HG02970 (cell line): ENCODE measurements around the gene CCR6.
"Not testable (repeated sequence)": the region's sequence is repeated elsewhere in the genome, so short reads cannot be mapped to it uniquely, and the experiment has no call there.

Experiments
- ATAC-seq: cut with Tn5 transposase; IDR thresholded peaks from one replicate; pipeline ENCODE4 v1.9.1; 2021; ENCODE audit warnings: mild to moderate bottlenecking, moderate library complexity, moderate number of reproducible peaks; ENCODE audit not compliant: unreplicated experiment, low FRiP score

CCR6 gene

GRCh38 chr6:167164261-167164660 lies 41.4 kb downstream of the CCR6 start:
- no peak for ATAC-seq

GRCh38 chr6:167165858-167166471 lies 43.1 kb downstream of the CCR6 start:
- ATAC-seq, result no peak

- ATAC-seq, result not testable (repeated sequence)
Measured at GRCh38 chr6:167167699-167168098, 44.8 kb downstream of the CCR6 start.

- not testable (repeated sequence) for ATAC-seq
Measured at GRCh38 chr6:167168296-167168695, 45.4 kb downstream of the CCR6 start.

- not testable (repeated sequence) for ATAC-seq
Measured at GRCh38 chr6:167169867-167170266, 47.0 kb downstream of the CCR6 start.

GRCh38 chr6:167171300-167171699 lies 48.4 kb downstream of the CCR6 start:
- not testable (repeated sequence) for ATAC-seq

GRCh38 chr6:167172011-167172410 lies 49.1 kb downstream of the CCR6 start:
- not testable (repeated sequence) for ATAC-seq

GRCh38 chr6:167177271-167177670 lies 54.4 kb downstream of the CCR6 start:
- ATAC-seq, result not testable (repeated sequence)

GRCh38 chr6:167178896-167179655 lies 56.2 kb downstream of the CCR6 start:
- not testable (repeated sequence) for ATAC-seq

GRCh38 chr6:167180086-167180485 lies 57.2 kb downstream of the CCR6 start:
- not testable (repeated sequence) for ATAC-seq

- not testable (repeated sequence) for ATAC-seq
Measured at GRCh38 chr6:167181351-167181750, 58.5 kb downstream of the CCR6 start.

GRCh38 chr6:167182913-167183314 lies 60.0 kb downstream of the CCR6 start:
- not testable (repeated sequence) for ATAC-seq

GRCh38 chr6:167185101-167185500 lies 62.2 kb downstream of the CCR6 start:
- not testable (repeated sequence) for ATAC-seq

GRCh38 chr6:167187275-167187674 lies 64.4 kb downstream of the CCR6 start:
- not testable (repeated sequence) for ATAC-seq
